ENCODE measurements around the gene ANKDD1A.

GRCh38 chr15:64990168-64990470 lies 78.4 kb downstream of the ANKDD1A start:
- TF ChIP-seq POLR2A (IDR thresholded peaks at IDR 0.05; ENCODE audit: low read length), result peak; percentile 15
- no peak for TF ChIP-seq GATA1 (IDR thresholded peaks at IDR 0.05; ENCODE audit: low read depth, low read length)
